HCT116 (cell line): ENCODE measurements around the gene C1orf94. TPM values are rescaled to one million over a fixed set of nuclear protein-coding genes. Genes with fewer than 3 reads are reported as not detected.

Experiments
- ATAC-seq: fragments of 200-7000 bp; cut with Tn5 transposase; 2 replicates; pipeline ENCODE4 v1.9.1; 2020; ENCODE audit warnings: mild to moderate bottlenecking, moderate library complexity
- BruUV-seq: library from RNA; stranded (reverse); fragments of 400-500 nt; replicated peaks from 2 replicates; lab custom pipeline; 2021; lab: Mats Ljungman, UMichigan
- CTCF ChIA-PET: fragments of 300-600 bp; sonication (Branson Sonifier 250); formaldehyde crosslinking; loops from one replicate; lab custom pipeline; 2021; ENCODE audit warnings: antibody characterized with exemption; lab: Charles Lee
- POLR2A ChIA-PET: fragments of 300-600, 350-600 bp; sonication (Branson Sonifier 250); formaldehyde crosslinking; loops from one replicate; lab custom pipeline; 2021; ENCODE audit warnings: antibody characterized with exemption; lab: Charles Lee
- RAD21 ChIA-PET, 2 experiments: fragments of 300-600 bp; sonication (Branson Sonifier 250); formaldehyde crosslinking; loops; one replicate each; lab custom pipeline; 2023; ENCODE audit warnings: low total read pairs in 2 of 2; ENCODE audit not compliant: uncharacterized antibody in 2 of 2, unreplicated experiment in 2 of 2, low non-redundant PET in 1 of 2; lab: Charles Lee
- DNase-seq: peaks from one replicate; pipeline ENCODE4 v3.0.0-alpha.2; 2010; ENCODE audit warnings: low read depth, low spot score
- H2AFZ ChIP-seq: fragments of 200-600 bp; shearing (Covaris generic), sonication (generic); 2 replicates; pipeline ENCODE4 v1.6.1; 2017; ENCODE audit warnings: low read depth, mixed run types, mixed read lengths, antibody characterized with exemption, low read length; ENCODE audit not compliant: poor library complexity, severe bottlenecking
- H3K27ac ChIP-seq: 2 replicates; pipeline ENCODE4 v1.5.1; 2012; ENCODE audit warnings: low read depth, low read length
- H3K27me3 ChIP-seq: fragments of 200-600 bp; sonication (generic); 2 replicates; pipeline ENCODE4 v1.6.1; 2016; ENCODE audit warnings: mixed run types, low read length, mixed read lengths; ENCODE audit not compliant: insufficient read depth
- H3K36me3 ChIP-seq, 2 experiments: fragments of 200-500 bp in 1 of 2; fragments of 200-600 bp in 1 of 2; sonication (Bioruptor generic) in 1 of 2; sonication (generic) in 1 of 2; 2 replicates each; pipeline versions ENCODE4 v1.5.1 to v1.6.1; 2014 to 2016; ENCODE audit warnings: low read length in 2 of 2, inconsistent platforms in 1 of 2, mixed read lengths in 1 of 2, mixed run types in 1 of 2; ENCODE audit not compliant: insufficient read depth in 2 of 2, control insufficient read depth in 1 of 2
- H3K4me1 ChIP-seq, 2 experiments: fragments of 200-600 bp in 1 of 2; sonication (generic) in 1 of 2; 2 replicates each; pipeline versions ENCODE4 v1.5.1 to v1.6.1; 2012 to 2017; ENCODE audit warnings: low read length in 2 of 2, inconsistent platforms in 1 of 2, mild to moderate bottlenecking in 1 of 2, mixed read lengths in 1 of 2, mixed run types in 1 of 2, moderate library complexity in 1 of 2; ENCODE audit not compliant: insufficient read depth in 2 of 2, control insufficient read depth in 1 of 2
- H3K4me2 ChIP-seq: fragments of 200-600 bp; sonication (generic); 2 replicates; pipeline ENCODE4 v1.6.1; 2017; ENCODE audit warnings: mixed run types, low read length, mixed read lengths
- H3K4me3 ChIP-seq, 2 experiments: fragments of 200-600 bp in 1 of 2; sonication (generic) in 1 of 2; replicated peaks in 1 of 2; 2 replicates each; pipeline ENCODE4 v1.5.1; 2011 to 2016; ENCODE audit warnings: low read length in 2 of 2, control low read depth in 1 of 2, low read depth in 1 of 2, mild to moderate bottlenecking in 1 of 2, mixed read lengths in 1 of 2, mixed run types in 1 of 2
- H3K79me2 ChIP-seq: fragments of 200-600 bp; sonication (generic); 2 replicates; pipeline ENCODE4 v1.6.1; 2017; ENCODE audit warnings: mild to moderate bottlenecking, mixed run types, low read length, moderate library complexity, mixed read lengths; ENCODE audit not compliant: insufficient read depth
- H3K9ac ChIP-seq: fragments of 200-600 bp; sonication (generic); 2 replicates; pipeline ENCODE4 v1.6.1; 2016; ENCODE audit warnings: low read length, mixed read lengths
- H3K9me2 ChIP-seq: fragments of 200-600 bp; sonication (generic), shearing (Covaris generic); 2 replicates; pipeline ENCODE4 v1.6.1; 2017; ENCODE audit warnings: mixed run types, mild to moderate bottlenecking, moderate library complexity; ENCODE audit not compliant: insufficient read depth
- H3K9me3 ChIP-seq, 2 experiments: fragments of 200-500 bp in 1 of 2; fragments of 200-600 bp in 1 of 2; sonication (Bioruptor generic) in 1 of 2; sonication (generic) in 1 of 2; 2 replicates each; pipeline ENCODE4 v1.6.1; 2014 to 2017; ENCODE audit warnings: low read length in 2 of 2, mixed read lengths in 2 of 2, inconsistent platforms in 1 of 2, low read depth in 1 of 2, mild to moderate bottlenecking in 1 of 2, mixed run types in 1 of 2, moderate library complexity in 1 of 2; ENCODE audit not compliant: control insufficient read depth in 1 of 2, insufficient read depth in 1 of 2
- H4K20me1 ChIP-seq: fragments of 200-600 bp; sonication (generic), shearing (Covaris generic); 2 replicates; pipeline ENCODE4 v1.6.1; 2017; ENCODE audit warnings: mixed run types, mild to moderate bottlenecking, moderate library complexity; ENCODE audit not compliant: insufficient read depth
- CBX3 ChIP-seq: IDR thresholded peaks from 2 replicates; pipeline ENCODE4 v1.6.1; 2012; ENCODE audit warnings: low read depth
- CEBPB ChIP-seq: IDR thresholded peaks from 2 replicates; pipeline ENCODE4 v1.6.1; 2012; ENCODE audit warnings: low read depth
- EZH2 ChIP-seq: fragments of 200-600 bp; sonication (generic); IDR thresholded peaks from 2 replicates; pipeline ENCODE4 v1.6.1; 2017; ENCODE audit warnings: antibody characterized with exemption, mixed run types
- JUND ChIP-seq: IDR thresholded peaks from 2 replicates; pipeline ENCODE4 v1.6.1; 2012
- RAD21 ChIP-seq: IDR thresholded peaks from 2 replicates; pipeline ENCODE4 v1.6.1; 2012; ENCODE audit warnings: low read depth, mild to moderate bottlenecking
- REST ChIP-seq: IDR thresholded peaks from 2 replicates; pipeline ENCODE4 v1.6.1; 2012; ENCODE audit warnings: low read depth
- SIN3A ChIP-seq: IDR thresholded peaks from 2 replicates; pipeline ENCODE4 v1.6.1; 2012; ENCODE audit warnings: low read depth
- YY1 ChIP-seq: IDR thresholded peaks from 2 replicates; pipeline ENCODE4 v1.6.1; 2011; ENCODE audit warnings: low read length, low read depth, moderate library complexity, mild to moderate bottlenecking; ENCODE audit not compliant: insufficient replicate concordance; ENCODE audit errors: extremely low read depth
- ZFX ChIP-seq: fragments of 450-650 bp; IDR thresholded peaks from 2 replicates; pipeline ENCODE4 v1.6.1; 2017
- intact Hi-C: fragments of 100-400 bp; cut with micrococcal nuclease; formaldehyde crosslinking; loops from 2 replicates; pipeline ENCODE4 v1.10.0; 2022
- total RNA-seq: library from RNA; stranded (reverse); gene quantifications from one replicate; pipeline ENCODE4 v1.2.1, GENCODE V29; 2021; ENCODE audit not compliant: unreplicated experiment

The C1orf94 gene
- total RNA-seq, 1 experiment from 2014 or later = not detected

GRCh38 chr1:34143975-34144374 is 32.7 kb upstream of the C1orf94 start:
- DNase-seq (no peak), ATAC-seq (no peak)
- Histone ChIP-seq H4K20me1 (no peaks in the 10 kb centered on the region), H3K4me3 (no peak overlapping the region), H3K36me3 (no peaks in the 10 kb centered on the region), H3K27ac (no peak overlapping the region), H3K27me3 (peaks cover 29% of the 10 kb centered on the region), H3K79me2 (no peaks in the 10 kb centered on the region), H3K9me3 (no peaks in the 10 kb centered on the region), H3K9ac (no peak overlapping the region), H2AFZ (no peak overlapping the region), H3K4me2 (no peak overlapping the region), H3K9me2 (no peaks in the 10 kb centered on the region), H3K4me1 (no peaks in the 10 kb centered on the region)
- ChIA-PET CTCF (no interaction called here), RAD21 (no interaction called here), POLR2A (no interaction called here)
- intact Hi-C loops = no loop called here
- BruUV-seq = no TSS peak
- TF ChIP-seq REST (no peak), YY1 (no peak), CBX3 (no peak), RAD21 (no peak), JUND (no peak), SIN3A (no peak), CEBPB (no peak), EZH2 (no peak), ZFX (no peak)
